Heart left ventricle (tissue), 13 donors: ENCODE results near the gene OR5C1.

ENCODE experiments used
- POLR2A ChIP-seq, 2 donors: fragments of 450-650 bp; IDR thresholded peaks; one replicate each; pipeline ENCODE4 v1.6.1; 2017; ENCODE audit warnings: antibody characterized with exemption in 2 of 2, mild to moderate bottlenecking in 2 of 2, moderate library complexity in 2 of 2
- TF ChIP-seq, protein P1 (sequence below), 12 donors: fragments of 200-600 bp; sonication (generic) in 4 of 12; IDR thresholded peaks; one replicate each; pipeline versions ENCODE4 v1.5.0 to v1.8.0; 2018 to 2022; ENCODE audit warnings: antibody characterized with exemption in 12 of 12, mild to moderate bottlenecking in 5 of 12
- donor health status: ischemic (EF 13 %, LVEDD 7.1; RV severe dilation, severe dysfunction).
- donor health status: DM: no; HTN: yes; CAD: no.
- donor health status: DM: no; HTN: no; CAD: no.
- donor health status: ischemic (EF 25% LVEDD 6.9; RV normal size, moderate dysfunction).
- donor health status: ischemic (EF 25% LVEDD 5.7; RV mildly dilated, moderate dysfunction).
- donor health status: ischemic (EF 35%, LVEDD 5.7; RV mildly dilated, moderate dysfunction).
- donor health status: nonischemic (EF 11% LVEDD 7.7; RV severe dilation, severe dysfunction).
- donor health status: DM: yes; HTN: yes; CAD: no.
- donor health status: PGD.
- donor health status: ischemic (EF 29% LVEDD 5.4; RV normal size, mild dysfunction).
- donor health status: nonischemic (EF 23%, LVEDD 6.1; RV moderate dilation, normal function).

DNA sequence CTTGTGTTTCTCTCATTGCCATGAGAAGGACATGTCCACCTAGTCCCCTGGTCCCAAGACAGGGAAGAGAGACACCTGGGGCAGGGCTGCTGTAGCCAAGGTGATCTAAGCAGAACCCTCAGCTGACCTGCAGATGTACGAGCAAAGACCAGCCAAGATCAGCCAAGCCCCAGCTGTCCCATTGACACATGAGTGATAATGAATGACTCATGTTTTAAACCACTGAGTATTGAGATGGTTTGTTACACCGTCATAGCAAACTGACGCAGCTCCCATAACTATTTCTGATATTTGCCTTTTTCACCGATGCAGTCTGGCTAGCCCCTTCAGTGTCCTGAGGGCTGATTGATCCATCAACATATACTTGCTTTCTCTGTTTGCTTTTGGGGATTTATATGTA lies 17.9 kb downstream of the OR5C1 start:
- TF ChIP-seq, protein P1, sequence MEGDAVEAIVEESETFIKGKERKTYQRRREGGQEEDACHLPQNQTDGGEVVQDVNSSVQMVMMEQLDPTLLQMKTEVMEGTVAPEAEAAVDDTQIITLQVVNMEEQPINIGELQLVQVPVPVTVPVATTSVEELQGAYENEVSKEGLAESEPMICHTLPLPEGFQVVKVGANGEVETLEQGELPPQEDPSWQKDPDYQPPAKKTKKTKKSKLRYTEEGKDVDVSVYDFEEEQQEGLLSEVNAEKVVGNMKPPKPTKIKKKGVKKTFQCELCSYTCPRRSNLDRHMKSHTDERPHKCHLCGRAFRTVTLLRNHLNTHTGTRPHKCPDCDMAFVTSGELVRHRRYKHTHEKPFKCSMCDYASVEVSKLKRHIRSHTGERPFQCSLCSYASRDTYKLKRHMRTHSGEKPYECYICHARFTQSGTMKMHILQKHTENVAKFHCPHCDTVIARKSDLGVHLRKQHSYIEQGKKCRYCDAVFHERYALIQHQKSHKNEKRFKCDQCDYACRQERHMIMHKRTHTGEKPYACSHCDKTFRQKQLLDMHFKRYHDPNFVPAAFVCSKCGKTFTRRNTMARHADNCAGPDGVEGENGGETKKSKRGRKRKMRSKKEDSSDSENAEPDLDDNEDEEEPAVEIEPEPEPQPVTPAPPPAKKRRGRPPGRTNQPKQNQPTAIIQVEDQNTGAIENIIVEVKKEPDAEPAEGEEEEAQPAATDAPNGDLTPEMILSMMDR (IDR thresholded peaks at IDR 0.05): no peak
- no peak for TF ChIP-seq POLR2A (IDR thresholded peaks at IDR 0.05)
